Urothelium cell line (cell line): ENCODE measurements around the gene THSD7A.

ENCODE experiments used
- DNase-seq: peaks from one replicate; pipeline ENCODE4 v3.0.0; 2011; ENCODE audit warnings: low spot score, mixed read lengths
- FAIRE-seq: peaks from 2 replicates; lab custom pipeline; 2011; peaks lifted over from hg19 to GRCh38; lab: Jason Lieb, UNC

The THSD7A gene

DNA sequence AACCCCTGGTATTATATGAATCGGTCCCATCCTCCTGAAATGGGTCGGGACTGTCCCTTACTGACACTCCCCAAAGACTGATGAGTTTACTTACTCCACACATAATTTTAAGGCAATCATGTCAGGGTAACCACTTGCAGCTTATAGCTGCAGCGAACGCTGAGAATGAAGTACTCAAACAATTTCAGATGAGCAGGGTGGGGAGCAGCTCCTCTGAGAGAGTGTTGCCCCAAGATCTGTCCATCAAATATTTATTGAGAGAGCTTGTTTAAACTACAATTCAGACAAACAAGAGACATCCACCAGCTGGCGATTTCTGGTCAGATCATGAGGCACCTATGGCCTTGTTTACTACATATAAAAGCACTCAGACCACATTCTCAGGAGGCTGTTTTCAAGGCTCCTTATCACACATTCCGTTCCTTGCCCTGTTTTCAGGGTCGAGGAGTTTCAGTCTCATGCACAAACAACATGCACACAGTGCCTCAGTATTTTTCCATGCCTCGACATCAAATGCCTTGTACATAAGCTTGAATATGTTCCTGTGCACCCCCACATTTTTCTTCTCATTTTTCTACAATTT, 80.1 kb downstream of the THSD7A start:
- FAIRE-seq, result no peak
- DNase-seq, result no peak

GRCh38 chr7:11751315-11751714, 80.7 kb downstream of the THSD7A start:
- no peak for DNase-seq
- FAIRE-seq, result no peak

- DNase-seq, result no peak
- FAIRE-seq, result no peak
Observed at GRCh38 chr7:11750191-11750590, 81.8 kb downstream of the THSD7A start.

GRCh38 chr7:11749629-11750028, 82.4 kb downstream of the THSD7A start:
- no peak for DNase-seq

GRCh38 chr7:11748884-11749283, 83.1 kb downstream of the THSD7A start:
- FAIRE-seq, result no peak
- DNase-seq, result no peak

More at GRCh38 chr7:11749629-11750028, 82.4 kb downstream of the THSD7A start:
- FAIRE-seq, result no peak

- DNase-seq (no peak), FAIRE-seq (no peak)
Observed at GRCh38 chr7:11747715-11748485, 84.1 kb downstream of the THSD7A start.

- DNase-seq (no peak), FAIRE-seq (no peak)
Observed at GRCh38 chr7:11746591-11746990, 85.4 kb downstream of the THSD7A start.

GRCh38 chr7:11743548-11743947, 88.5 kb downstream of the THSD7A start:
- FAIRE-seq (no peak), DNase-seq (no peak)

DNA sequence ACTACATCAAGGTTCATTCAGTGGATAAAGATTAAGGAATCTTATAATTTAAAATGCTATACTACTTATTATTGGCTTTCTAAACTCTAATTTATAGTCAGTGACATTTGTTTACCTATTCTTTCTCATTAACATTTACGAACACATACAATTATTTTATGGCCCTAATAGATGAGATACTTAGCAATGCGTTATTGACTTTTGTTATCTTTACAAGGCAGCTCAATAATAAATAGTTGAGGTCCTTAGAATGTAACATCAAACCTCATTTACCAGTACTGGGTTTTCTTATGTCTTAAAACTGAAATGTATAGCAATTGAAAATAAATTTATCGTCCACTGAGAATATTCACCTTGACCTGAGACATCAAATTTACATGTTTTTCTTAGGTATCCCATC, 89.0 kb downstream of the THSD7A start:
- no peak for FAIRE-seq
- DNase-seq, result no peak

DNA sequence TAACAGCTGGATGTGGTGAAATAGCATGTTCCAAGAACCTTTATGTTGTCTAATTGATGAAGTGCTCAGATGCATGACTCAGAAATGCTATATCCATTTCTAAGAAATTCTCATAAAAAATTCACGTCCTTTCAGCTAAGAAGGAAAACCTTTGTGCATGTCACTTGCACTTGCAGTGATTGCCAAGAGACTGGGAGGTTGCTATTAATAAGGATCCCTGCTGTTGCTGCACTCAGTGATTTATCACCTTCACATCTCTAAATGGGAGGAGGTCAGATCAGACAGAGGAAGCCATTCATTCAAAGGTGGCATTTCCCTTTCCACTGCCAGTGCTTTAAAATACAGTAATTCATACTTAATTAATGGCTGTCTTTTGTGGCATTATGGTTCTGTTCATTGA, 89.5 kb downstream of the THSD7A start:
- FAIRE-seq (no peak), DNase-seq (peak; percentile 21)

- no peak for FAIRE-seq
- DNase-seq, result no peak
Observed at GRCh38 chr7:11737723-11738122, 94.3 kb downstream of the THSD7A start.

DNA sequence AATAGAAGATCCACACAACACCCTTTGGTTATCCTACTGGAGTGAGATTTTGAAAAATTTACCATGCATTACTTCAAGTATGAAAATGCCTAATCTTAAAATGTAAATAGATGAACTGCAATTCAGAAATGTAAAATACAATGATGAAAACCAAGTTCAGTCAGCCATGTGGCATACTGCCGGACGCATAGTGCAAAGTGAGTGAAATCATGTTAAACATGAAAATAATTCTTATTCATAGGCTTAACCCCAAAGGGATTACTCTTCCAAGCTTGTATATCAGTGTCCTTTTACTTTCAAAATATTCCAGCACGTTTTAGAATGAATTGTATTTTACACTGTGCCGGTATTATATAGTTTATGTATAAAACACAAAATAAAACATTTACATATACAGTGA, 99.8 kb downstream of the THSD7A start:
- FAIRE-seq (no peak), DNase-seq (no peak)

DNA sequence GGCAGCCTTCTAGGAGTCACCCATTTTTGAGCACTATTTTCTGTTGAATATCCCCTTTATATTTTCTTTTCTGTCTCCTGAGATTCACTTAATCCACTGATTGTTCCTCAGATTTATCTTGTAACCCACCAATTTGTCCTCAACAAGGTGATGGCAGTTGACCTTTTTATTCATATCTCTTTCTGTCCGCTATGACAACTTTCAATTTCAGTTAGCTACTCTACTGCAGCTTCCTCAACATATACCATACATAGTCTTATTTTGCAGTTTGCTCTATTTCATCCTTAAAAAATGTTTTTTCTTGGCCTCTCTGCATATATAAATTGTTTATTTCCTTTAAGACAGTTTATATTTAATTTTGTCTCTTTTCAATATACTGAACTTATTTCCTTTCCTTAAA, 101.3 kb downstream of the THSD7A start:
- FAIRE-seq (no peak), DNase-seq (no peak)

DNA sequence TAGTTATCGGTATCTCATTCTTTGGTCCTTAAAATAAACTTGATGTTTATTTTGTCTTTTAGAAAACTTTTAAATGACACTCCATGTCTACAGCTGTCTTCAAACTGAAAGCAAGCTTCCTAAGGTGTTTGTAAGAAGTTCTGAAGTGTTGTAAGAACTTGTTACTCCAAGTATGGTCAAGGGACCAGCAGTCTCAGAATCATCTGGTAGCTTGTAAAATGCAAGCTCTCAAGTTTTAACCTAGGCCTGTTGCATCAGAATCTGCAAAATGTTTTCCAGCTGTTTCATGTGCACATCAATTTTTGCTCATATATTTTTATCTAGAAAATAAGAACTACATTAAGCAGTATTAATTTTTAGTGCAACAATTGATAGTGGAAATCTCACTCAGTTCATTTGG, 104.1 kb downstream of the THSD7A start:
- FAIRE-seq, result no peak
- no peak for DNase-seq

GRCh38 chr7:11726794-11727155, 105.2 kb downstream of the THSD7A start:
- no peak for DNase-seq
- no peak for FAIRE-seq

DNA sequence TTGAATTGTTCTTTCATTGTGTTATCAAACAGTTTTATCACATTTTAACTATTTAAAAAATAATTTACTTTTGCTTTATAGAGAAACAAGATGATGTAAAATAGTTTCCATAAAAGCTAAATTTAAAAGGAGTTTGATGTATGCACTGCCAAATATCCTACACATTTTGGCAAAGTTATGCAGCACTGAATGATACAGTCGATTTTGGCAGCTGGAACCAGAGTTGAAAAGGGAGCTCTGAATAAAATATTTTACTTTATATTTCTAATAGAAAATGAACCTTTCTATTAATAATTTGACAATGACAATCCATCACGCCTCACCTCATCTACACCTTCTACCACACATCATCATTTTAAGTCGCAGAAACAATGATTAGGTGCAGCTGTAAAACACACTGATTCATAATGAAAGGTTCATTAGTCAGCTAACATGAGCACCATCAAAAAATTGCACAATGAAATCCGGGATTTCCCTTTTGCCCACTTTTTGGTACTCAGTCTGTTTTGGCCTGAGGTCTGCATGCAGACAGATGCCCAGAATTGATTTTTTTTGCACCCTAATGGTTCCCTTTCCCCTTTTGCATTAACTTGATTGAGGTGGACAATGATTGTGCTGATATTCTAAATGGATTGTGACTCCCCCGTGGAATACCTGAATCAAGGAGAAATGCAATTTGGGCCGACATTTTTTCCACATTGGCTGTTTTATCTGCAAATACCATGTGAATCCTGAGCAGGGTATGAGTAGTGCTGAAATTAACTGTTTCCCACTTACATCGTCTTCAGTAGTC, 105.8 kb downstream of the THSD7A start:
- no peak for DNase-seq
- FAIRE-seq, result no peak

DNA sequence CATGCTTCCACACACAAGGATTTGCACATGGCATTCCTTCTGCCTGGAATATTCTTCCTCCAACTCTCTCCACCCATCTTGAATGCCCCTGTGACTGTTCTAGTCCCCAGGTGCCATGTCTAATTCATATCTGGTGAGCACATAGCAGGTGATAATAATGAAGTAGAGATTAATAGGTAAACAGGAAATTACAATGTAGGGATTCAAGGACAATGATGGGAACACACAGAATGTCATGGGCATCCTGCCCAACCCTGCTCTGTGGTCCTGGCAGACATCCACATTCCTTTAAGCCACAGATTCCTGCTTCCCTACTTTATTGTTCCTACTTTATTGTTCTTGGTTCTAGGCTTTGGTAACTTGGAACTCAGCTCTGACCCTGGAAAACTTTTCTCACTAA, 115.8 kb downstream of the THSD7A start:
- peak; percentile 91 for FAIRE-seq
- peak; percentile 65 for DNase-seq

GRCh38 chr7:11714676-11715075, 117.3 kb downstream of the THSD7A start:
- no peak for DNase-seq
- no peak for FAIRE-seq

DNA sequence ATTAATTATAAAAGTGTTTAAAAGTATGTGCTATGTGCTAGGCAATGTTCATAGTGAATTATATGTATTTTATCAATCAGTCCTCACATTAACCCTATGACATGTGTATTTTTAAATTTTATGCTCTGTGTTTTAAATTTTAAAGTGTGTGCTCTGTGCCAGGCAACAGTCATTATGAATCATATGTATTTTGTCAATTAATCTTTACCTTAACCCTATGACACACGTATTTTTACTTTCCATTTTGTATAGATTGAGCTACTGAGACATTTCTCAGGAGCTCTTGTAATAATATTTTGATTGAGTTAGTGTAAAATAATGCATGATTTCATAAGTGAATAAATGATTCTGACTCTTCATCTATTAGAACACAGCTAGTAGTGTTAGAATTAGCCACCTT, 117.8 kb downstream of the THSD7A start:
- DNase-seq (no peak), FAIRE-seq (no peak)

GRCh38 chr7:11713352-11713751, 118.6 kb downstream of the THSD7A start:
- FAIRE-seq (no peak), DNase-seq (no peak)

GRCh38 chr7:11710377-11710776, 121.6 kb downstream of the THSD7A start:
- no peak for DNase-seq
- FAIRE-seq, result no peak

- no peak for DNase-seq
- no peak for FAIRE-seq
Observed at GRCh38 chr7:11709196-11709595, 122.8 kb downstream of the THSD7A start.
